Transverse colon (tissue), 3 donors: ENCODE data around the gene CD300A.

ENCODE experiments used
- POLR2A ChIP-seq: fragments of 450-650 bp; IDR thresholded peaks from one replicate; pipeline ENCODE4 v1.6.1; 2016; ENCODE audit warnings: antibody characterized with exemption, mild to moderate bottlenecking, moderate library complexity
- POLR2AphosphoS5 ChIP-seq, 3 donors: sonication (generic); formaldehyde crosslinking; IDR thresholded peaks; one replicate each; pipeline ENCODE4 v1.6.1; 2016; ENCODE audit warnings: antibody characterized with exemption in 3 of 3

- TF ChIP-seq POLR2A (peak; percentile 93), POLR2AphosphoS5 (IDR thresholded peaks at IDR 0.05) (peak in 2 of 3 donors; percentile 85 to 91)
These were observed 34.6 kb upstream of the CD300A start, which contains the start of gene GPRC5C for GRCh38 chr17:74431568-74432423.
